Measurements from ENCODE around the gene SMTN.
A peak's percentile ranks its signal among the peaks of the same experiment; 100 is the strongest.
"Not testable (repeated sequence)": the region's sequence is repeated elsewhere in the genome, so short reads cannot be mapped to it uniquely, and the experiment has no call there.

SMTN gene

DNA sequence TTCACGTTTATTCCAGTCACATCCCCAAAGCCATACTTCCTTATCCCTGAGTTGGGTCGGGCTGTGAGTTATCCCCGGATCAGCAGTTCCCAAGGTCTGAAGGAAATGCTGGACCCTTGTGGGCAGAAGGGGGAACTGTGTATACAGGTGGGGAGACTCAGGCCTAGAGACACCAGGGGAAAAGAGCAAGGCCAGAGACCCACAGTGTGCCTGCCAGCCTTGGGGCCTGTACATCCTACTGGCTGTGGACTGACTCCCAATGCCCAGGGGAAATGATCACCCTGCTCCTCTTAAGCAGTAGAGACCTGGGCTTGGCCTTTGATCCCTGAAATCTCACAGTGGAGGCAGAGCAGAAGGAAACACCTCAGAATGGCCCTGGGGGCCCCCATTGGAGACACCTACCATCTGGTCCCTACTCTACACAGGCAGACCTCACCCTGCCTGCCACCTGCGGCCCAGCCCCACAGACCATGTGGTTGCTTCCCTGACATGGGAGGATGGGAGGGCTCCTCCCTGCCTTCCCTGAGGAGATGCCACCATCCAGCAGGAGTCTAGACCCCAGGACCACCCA is 25.0 kb downstream of the SMTN start:
- no peak for DNase-seq

DNA sequence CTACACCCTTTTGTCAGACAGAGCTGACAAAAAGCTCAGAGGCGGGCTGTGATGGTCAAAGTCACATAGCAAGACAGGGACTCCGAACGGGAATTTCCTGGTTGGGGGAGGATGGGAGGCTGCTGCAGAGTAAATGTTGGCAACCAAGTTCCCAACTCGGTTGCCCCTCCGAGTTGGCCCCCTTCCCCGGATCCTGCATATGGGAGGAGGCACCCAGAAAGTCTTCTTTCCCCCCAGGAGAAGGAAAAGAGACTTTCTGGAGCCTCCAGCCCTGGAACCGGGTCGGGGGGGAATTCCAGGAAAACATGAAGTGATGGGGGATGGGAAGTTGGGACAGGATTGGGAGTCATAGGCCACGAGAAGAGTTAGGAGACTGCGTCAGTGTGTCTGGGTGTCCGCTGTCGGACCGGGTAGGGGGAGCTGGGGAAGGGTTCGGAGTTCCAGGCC is 25.6 kb downstream of the SMTN start:
- no peak for DNase-seq

DNA sequence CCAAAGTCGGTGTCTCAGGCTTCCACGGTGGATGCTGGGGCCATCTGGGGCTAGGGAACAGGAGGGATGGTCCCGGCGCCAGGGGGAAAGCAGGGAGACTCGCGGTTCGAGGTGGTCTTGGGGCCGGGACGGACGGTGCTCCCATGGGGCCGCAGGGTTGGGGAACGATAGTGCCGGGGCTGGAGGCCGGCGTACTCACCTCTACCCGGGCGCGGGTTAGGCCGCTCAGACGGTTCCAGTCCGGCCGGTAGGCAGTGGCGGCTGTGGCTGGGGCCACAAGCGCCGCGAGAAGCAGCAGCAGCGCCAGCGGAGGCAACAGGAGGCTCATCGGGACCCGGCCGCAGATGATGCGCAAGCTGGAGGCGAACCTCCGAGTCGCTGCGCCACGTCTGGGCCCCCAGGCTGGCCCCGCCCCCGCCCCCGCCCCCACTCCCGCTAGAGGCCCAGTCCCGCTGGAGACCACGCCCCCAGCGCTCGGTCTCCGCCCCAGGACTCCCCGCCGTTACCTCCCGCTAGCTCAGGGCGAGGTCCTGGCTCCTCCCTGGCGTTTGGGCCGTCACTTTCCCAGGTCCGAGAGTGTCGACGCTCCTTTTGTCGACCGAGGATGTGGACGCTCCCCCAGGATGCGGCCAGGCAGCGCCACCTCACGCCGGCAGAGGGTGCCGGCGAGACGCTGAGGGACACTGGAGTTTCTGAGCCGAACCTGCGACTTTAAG is 26.2 kb downstream of the SMTN start, which contains the start of gene SELENOM:
Gene SELENOM (minus strand): TSS at position 391 of the 716 bp plus-strand sequence. CDS start 63 bp downstream, at position 328.
- peak; percentile 52 for DNase-seq

DNA sequence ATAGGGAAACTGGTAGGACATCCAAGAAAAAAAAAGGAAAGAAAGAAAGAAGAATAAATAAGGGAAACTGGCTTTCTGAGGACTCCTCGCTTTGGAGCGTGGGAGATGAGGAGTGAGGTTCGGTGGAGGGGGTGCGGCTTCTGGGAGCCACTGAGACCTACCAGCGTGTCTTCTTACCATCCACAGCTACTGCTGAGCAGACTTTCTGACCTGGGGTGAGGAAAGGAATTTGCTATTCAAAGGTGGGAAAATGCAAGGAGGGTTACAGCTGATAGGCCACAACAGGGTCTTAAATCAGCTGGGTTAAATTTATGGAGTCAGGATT is 26.7 kb downstream of the SMTN start:
- DNase-seq: no peak

DNA sequence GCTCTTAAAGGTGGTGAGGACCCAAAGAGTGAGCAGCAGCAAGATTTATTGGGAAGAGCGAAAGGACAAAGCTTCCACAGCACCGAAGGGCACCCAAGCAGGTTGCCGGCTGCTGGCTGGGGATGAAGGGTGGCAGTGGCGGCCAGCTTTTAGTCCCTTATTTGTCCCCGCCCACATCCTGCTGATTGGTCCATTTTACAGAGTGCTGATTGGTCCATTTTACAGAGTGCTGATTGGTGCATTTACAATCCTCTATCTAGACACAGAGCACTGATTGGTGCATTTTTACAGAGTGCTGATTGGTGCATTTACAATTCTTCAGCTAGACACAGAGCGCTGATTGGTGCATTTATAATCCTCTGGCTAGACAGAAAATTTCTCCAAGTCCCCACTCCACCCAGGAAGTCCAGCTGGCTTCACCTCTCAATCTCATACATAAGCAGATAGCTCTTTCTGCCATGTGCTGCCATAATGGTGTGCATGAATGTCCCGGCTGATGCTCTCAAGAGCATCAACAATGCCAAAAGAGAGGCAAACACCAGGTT is 31.5 kb downstream of the SMTN start:
- DNase-seq: not testable (repeated sequence)

DNA sequence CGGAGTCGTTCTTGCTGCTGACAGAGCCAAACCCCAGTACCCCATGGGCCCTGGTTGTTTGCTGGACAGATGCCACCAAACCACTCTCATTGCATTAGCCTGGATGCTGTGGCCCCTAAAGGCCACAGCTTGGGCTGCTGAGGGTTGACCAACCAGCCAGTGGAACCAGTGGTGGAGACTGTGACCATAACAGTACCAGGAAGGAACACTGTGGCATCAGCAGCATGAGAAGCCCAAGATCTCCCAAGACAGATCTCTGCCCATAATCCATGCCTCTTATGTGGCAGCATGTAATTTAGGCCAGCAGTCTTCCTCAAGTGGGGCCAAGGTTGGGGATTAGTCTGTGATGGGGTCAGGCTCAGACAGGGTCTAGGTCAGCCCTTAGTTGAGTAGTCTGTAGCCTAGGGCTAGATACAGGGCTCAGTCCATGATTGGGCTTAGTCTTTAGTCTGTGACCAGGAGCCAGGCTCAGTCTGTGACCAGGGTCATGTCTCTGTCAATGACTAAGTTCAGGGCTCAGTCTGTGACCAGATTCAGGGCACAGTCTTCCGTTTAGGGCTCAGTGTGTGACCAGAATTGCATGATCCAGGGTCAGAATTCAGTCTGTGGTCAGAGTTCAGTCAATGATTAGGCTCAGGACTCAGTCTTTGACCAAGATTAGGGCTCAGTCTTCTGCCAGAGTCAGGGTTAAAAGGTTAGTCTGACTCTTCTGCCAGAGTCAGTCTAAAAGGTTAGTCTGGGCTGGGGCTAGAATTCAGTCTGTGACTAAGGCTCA is 37.1 kb downstream of the SMTN start:
- DNase-seq: no peak

DNA sequence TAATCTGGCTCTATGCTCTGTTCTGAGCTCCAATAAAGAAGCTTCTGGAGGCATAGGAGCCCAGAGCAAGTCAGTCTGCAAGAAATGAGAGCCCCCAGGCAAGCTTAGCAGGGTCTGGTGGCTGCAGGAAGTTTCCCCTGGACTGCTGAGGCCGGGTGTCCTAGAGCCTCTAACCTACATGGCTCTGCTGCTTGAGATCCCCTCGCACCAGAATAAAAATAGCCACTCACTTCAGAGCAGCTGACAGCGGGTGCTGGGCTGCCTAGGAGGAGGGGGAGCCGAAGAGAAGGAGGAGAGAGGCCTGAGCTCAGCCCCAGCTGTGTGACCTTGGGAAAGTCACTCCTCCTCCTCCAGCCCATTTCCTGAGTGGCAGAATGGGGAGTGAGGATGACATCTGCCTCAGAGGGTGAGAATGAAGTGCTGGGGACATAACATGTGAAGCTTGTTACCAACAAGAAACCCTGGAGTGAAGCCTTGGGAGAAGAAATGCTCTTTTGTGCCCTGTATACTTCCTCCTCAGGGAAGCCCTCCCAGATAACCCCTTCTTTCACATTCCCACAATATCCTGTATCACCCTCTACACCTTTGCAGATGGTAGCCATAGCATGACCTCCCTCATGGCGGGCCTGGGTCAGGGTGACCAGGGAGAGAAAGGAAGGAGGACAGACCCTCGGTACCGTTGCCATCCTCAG is 38.1 kb downstream of the SMTN start:
- no peak for DNase-seq

DNA sequence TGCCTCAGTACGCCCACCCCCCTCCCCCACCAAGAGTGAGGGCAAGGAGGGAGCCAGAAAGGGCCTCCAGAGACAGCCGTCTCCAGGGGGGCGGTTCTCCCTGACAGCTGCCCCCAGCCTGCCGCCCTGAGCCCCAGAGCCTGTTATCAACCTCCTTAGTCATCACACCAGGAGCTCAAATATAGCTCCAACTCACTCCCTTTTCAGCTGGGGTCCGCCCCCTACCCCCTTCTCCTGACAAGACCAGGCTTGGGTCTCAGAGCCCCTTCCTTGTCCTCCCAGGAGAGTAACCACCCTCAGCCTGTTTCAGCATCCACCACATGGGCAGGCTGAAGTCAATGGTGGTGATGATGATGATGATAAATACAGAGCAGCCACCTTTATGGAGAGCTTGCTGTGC is 39.1 kb downstream of the SMTN start:
- DNase-seq: no peak

DNA sequence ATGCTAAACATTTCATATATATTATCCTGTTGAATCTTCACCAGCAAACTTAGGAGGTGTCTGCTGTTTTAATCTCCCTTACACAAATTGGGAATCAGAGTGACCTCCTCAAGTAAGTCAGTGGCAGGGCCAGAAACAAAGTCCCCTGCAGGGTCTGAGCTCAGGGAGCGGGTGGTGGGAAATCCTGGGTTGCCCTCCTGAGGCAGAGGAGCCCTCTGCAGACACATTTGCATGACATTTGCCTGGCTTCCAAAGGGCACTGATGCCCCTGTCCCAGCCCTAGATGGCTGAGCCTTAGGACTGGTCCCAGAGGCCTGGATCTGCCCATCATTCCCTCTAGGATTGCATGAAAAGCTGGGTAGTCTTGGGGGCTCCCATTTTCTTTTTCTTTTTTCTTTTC is 39.5 kb downstream of the SMTN start:
- no peak for DNase-seq

DNA sequence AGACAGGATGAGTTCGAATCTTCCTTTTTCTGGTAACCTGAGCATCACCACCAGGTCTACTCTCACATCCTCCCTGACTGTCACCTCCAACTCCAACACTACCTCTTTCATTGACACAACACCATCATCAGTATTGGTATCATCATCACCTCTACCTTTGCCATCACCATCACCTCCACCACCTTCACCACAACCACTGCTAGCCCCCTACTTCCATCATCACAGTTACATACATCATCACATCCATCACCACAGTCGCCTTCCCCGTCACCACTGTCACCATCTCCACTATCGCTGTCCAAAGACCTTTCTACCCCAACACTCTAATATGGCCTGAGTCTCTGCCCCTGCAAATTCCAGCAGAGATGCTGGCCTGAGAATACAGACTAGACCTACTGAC is 40.3 kb downstream of the SMTN start:
- DNase-seq: no peak

DNA sequence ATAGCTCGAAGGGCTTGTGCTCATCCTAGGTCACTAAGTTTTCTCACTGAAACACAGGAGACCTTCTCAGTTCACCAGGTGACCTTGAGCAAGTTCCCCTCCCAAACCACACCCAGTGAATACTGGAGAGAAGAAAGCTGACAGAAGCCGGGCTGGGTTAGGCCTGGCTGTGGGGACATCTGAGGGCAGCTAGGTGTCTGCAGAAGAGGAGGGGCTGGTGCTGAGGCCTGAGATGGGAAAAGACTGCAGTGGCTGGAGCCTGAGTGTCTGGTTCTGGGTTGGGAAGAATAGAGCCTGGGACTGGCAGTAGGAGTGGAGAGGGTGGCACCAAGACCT is 41.0 kb downstream of the SMTN start:
- no peak for DNase-seq

DNA sequence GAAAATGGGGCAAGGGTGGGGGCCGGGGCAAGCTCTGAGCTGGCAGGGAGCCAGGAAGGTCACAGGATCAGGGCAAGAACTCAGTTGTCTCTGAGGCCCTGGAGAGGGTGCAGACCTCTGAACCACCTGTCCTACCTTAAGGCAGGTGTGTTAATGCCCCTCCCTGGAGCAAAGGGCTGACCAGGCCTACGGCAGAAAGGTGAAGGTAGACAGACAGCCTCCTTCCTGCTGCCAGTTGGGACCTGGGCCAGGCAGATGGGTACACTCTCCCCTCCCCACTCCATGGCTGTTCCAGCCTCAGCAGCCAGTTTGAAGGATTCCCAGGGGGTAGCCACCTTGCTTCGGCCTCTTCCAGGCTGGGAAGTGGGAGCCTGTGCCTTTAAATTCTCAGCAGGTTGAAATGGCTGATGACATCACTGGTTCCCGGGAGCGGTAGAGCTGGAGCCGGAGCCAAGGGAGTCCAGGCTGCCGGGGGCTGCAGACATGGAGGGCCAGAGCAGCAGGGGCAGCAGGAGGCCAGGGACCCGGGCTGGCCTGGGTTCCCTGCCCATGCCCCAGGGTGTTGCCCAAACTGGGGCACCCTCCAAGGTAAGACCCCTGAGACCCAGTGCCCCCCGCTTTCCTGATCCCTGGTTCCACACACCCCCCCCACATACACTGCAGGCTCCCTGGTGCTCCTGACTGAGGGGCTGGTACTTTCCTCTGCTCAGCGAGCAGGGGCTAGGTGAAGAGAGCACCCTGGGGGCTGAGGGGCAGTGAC is 41.6 kb downstream of the SMTN start, which contains the start of gene INPP5J:
Gene INPP5J (plus strand): TSS at position 435 of the 760 bp plus-strand sequence. CDS start 49 bp downstream, at position 484.
- no peak for DNase-seq

DNA sequence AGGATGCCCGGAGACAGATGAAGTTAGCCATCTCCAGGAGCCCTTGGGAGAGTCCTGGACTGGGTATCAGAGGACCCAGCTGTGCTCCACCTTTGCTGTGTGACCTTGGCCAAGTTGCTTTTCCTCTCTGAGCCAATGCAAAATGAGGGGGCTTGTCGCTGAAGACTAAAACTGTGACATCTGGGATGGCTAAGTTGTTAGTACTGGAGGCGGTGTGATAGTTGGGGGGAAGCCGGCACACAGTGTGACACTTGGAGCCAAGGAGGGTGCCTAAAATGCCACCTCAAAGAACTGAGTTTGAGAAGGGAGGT is 42.1 kb downstream of the SMTN start:
- DNase-seq: no peak

DNA sequence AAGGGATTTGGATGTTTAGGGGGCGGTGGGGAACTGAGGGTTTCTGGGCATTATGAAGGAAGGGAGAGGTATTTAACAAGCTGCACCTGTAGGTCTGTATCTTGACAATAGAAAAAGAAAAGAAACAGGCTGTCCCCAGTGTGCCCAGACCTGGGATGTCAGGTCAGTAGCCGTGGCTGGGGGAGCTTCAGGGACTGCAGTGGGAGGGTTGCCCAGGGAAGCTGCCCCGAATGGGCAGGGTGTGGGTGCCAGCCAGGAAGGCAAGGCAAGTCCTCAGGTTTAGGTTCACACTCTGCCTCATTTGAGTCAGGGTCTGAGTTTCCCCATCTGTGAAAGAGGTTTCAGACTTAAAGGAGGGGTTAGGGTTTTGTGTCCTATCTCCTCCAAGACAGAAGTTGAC is 43.2 kb downstream of the SMTN start:
- DNase-seq: no peak

DNA sequence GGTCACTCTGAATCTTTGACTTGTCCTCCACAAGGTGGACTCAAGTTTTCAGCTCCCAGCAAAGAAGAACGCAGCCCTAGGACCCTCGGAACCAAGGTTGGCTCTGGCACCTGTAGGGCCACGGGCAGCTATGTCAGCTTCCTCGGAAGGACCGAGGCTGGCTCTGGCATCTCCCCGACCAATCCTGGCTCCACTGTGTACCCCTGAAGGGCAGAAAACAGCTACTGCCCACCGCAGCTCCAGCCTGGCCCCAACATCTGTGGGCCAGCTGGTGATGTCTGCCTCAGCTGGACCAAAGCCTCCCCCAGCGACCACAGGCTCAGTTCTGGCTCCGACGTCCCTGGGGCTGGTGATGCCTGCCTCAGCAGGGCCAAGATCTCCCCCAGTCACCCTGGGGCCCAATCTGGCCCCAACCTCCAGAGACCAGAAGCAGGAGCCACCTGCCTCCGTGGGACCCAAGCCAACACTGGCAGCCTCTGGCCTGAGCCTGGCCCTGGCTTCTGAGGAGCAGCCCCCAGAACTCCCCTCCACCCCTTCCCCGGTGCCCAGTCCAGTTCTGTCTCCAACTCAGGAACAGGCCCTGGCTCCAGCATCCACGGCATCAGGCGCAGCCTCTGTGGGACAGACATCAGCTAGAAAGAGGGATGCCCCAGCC is 43.8 kb downstream of the SMTN start:
- no peak for DNase-seq

DNA sequence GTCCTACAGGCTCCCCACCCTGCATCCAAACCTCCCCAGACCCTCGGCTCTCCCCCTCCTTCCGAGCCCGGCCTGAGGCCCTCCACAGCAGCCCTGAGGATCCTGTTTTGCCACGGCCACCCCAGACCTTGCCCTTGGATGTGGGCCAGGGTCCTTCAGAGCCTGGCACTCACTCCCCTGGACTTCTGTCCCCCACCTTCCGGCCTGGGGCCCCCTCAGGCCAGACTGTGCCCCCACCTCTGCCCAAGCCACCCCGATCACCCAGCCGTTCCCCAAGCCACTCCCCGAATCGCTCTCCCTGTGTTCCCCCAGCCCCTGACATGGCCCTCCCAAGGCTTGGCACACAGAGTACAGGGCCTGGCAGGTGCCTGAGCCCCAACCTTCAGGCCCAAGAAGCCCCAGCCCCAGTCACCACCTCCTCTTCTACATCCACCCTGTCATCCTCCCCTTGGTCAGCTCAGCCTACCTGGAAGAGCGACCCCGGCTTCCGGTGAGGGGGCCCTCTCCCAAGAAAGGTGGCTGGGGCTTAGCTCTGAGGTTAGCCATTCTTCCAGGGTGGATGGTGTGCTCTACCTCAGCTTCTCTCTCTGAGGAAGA is 44.5 kb downstream of the SMTN start:
- DNase-seq: no peak

DNA sequence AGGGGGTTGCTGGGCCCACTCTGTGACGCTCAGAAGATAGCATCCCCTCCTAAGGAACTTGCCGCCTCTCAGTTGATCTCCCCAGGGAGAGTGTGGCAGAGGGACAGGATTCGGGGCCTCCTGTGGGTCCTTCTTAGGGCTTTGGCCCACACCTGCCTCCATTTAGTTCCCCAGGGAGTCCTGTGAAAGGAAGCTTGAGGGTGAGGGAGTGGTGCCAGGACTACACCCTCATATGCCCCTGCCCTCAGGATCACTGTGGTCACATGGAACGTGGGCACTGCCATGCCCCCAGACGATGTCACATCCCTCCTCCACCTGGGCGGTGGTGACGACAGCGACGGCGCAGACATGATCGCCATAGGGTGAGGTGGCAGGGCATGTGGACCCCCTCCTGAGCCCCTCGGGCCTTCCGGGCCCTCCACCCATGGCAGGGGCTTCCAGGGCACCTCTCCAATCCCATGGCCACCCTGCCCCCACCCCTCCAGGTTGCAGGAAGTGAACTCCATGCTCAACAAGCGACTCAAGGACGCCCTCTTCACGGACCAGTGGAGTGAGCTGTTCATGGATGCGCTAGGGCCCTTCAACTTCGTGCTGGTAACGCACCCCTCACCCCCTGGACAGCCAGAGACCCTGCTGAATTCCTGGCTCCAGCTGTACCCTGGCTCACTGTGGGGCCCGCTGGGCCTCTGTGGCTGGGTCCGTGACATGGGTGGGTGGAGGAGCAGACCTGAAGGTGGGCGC is 45.2 kb downstream of the SMTN start:
- DNase-seq: no peak

DNA sequence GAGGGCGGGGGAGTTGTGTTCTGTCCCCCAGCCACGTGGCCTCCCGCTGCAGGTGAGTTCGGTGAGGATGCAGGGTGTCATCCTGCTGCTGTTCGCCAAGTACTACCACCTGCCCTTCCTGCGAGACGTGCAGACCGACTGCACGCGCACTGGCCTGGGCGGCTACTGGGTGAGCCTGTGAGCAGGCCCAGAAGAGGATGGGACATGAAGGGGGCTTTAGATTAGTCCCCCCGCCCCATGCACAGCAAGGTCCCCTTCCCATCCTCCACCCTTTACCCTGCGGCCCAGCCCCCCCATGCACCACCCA is 45.7 kb downstream of the SMTN start:
- no peak for DNase-seq

DNA sequence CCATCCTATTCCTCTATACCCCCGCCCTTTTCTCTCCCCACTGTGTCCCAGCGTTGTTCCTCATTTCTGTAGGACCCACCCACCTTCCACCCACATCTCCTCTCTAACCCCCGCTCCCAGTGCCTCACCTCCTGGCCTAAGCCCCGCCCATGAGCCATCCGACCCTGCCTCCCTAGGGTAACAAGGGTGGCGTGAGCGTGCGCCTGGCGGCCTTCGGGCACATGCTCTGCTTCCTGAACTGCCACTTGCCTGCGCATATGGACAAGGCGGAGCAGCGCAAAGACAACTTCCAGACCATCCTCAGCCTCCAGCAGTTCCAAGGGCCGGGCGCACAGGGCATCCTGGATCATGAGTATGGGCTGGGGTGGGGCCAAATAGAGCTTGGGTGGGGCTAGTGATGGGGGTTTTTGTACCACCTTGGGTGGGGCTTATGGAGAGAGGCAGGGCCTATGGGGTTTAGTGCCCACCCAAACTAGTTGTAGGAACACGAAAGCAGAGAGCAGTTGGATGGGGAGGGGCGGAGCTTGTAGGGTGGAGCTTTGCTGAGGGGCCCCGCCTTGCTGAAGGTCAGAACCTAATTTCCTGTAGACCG is 46.2 kb downstream of the SMTN start:
- DNase-seq: no peak

DNA sequence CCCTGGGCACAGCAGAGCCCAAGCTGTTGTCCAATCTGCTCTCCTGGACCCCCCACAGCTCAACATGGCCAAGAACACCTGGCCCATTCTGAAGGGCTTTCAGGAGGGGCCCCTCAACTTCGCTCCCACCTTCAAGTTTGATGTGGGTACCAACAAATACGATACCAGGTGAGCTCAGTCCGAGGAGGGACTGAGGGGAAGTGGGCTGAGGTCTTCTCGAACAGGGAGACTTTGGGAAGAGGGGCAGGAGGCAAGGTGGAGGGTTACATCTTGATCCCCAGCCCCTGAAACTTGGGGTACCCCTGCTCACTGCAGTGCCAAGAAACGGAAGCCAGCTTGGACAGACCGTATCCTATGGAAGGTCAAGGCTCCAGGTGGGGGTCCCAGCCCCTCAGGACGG is 47.0 kb downstream of the SMTN start:
- no peak for DNase-seq

DNA sequence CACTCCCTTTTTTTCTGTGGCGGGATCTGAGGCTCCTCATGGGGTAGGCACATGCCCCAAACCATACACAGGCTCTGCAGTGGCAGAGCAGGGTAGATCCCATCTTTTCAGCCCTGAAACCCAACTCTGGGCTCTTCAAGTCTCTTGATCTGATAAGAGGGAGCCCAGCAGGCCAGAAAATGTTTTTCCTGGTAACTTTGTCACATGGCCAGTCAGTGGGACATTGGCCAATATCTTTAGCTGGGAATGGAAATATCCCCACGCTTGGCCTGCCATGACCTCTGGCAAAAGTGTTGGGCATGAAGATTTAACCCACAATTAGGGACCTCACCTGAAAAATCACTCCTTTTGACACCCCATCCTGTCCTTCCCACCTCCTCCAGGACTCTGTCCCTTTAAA is 49.8 kb downstream of the SMTN start:
- DNase-seq: no peak

All from SIG-M5 (cell line).